ENCODE data around the gene PLCH2. TPM values are rescaled to one million over a fixed set of nuclear protein-coding genes. Genes with fewer than 3 reads are reported as not detected.

The PLCH2 gene
- total and polyA plus RNA-seq, 2 of the 13 experiments (the other 11 are each of a cell fraction or from before 2014, with no cell fraction given): 0.15 to 0.67 TPM

DNA sequence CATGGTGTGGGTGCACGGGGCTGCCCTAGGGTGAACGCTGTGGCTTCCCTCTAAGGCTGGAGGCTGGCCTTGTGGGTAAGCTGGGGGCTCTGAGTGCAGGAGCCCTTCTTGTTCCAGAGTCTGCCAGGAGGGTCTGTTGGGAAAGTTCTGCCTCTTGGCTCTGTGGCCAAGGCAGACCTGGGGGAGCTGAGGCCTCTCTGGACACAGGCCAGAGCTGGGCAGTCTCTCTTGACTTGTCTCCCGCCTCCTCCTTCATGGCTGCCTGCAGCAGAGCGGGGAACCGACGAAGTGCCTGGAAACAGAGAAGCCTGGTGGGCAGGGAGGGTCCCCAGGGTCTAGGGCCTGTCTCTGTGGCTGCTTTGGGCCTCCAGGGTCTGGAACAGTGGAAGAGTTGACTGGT is 33.4 kb upstream of the PLCH2 start:
- in situ Hi-C loops (cut with HindIII; ENCODE audit: extremely low pct_ligation_motif_present, low pct_unique_long_range_greater_than_20kb) (no loop called here), intact Hi-C loops (cut with micrococcal nuclease; ENCODE audit: unreplicated experiment) (no loop called here)
- no peak overlapping the region for H3K27ac ChIP-seq (ENCODE audit: extremely low read length, insufficient read depth, low read length)
- WGBS (ENCODE audit: low lambda C conversion rate): 9% methylated on average over 4 of the region's 6 CpGs
- FAIRE-seq: no peak
- TF ChIP-seq ZSCAN31 (CRISPR knock-in tag; IDR thresholded peaks at IDR 0.05; ENCODE audit: low read depth) (no peak), EZH2 (conservative IDR thresholded peaks at IDR 0.05; ENCODE audit: low read depth, low read length) (0 out of 2 replicates have a peak, but pooled peaks have one; percentile 36)
- H3K27me3 ChIP-seq (ENCODE audit: control insufficient read depth in 1 of 2, insufficient read depth in 2 of 2, low read length in 2 of 2): peaks cover 37 to 91% of the 10 kb centered on the region in 2 experiments
- no peaks in the 10 kb centered on the region for H3K9me3 ChIP-seq (ENCODE audit: low read length)
- ChIA-PET POLR2A (no interaction called here), CTCF (ENCODE audit: low intra/inter-chr PET ratio, low total read pairs) (no interaction called here)
- no peaks in the 10 kb centered on the region for H3K36me3 ChIP-seq (replicated peaks in 1 of 2; ENCODE audit: control insufficient read depth in 1 of 2, insufficient read depth in 2 of 2, low read length in 2 of 2)
- H3K9ac ChIP-seq (ENCODE audit: insufficient read depth, low read depth, low read length): no peak overlapping the region
- no peak for ATAC-seq
- H3K4me3 ChIP-seq (replicated peaks in 1 of 3; ENCODE audit: insufficient read depth in 1 of 3, low read depth in 2 of 3, low read length in 3 of 3): no peak overlapping the region
- H2AFZ ChIP-seq (ENCODE audit: low read length): no peak overlapping the region
- H3K4me1 ChIP-seq (ENCODE audit: insufficient read depth, low read length): no peaks in the 10 kb centered on the region
- H3K4me2 ChIP-seq (ENCODE audit: low read depth, low read length): no peak overlapping the region
- H4K20me1 ChIP-seq (ENCODE audit: insufficient read depth, low read length): peaks cover 3% of the 10 kb centered on the region; the same call in 1 of the 2 replicates
- no TSS peak for BruUV-seq (replicated peaks)
- no peaks in the 10 kb centered on the region for H3K79me2 ChIP-seq (ENCODE audit: insufficient read depth, low read length)
- no peak for DNase-seq (ENCODE audit: low spot score)

DNA sequence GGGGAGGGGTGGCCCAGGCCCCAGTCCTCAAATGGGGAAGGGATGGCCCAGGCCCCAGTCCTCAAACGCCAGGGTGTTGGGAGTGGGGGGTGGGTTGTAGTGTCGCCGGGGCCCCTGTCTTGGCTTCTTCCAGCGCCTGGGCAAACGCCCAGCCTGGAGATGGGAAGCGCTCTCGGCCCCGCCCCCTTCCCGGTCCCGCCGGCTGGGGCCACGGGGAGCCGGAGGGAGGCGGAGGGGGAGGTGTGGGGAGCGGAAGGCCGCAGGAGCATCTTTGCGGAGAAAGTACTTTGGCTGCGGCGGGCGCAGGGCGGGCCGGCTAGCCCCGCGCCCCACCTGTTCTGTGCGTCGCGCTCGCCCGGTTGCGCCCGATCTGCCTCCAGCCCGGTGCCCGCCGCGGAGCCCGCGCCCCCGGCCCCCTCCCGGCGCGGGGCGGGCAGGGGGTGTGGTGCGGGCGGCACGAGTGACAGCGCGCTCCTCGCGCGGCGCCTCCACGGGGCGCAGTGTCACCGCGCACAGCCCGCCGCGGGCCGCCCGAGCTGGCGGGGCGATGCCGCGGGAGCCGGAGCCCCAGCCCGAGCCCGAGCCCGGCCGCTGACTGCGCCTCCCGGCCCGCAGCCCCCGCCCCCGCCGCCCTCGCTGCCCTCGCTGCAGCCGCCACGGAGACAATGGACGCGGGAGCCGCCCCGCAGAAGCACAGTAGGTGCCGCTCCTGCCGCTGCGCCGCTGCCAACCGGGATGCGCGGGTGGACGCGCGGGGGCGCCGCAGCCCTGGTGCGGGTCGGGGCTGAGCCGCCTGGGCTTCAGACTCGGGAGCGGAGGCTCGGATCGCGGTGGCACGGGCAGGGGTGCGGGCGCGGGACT is 32.6 kb upstream of the PLCH2 start:
- no TSS peak for BruUV-seq (replicated peaks)
- no peak overlapping the region for H2AFZ ChIP-seq (ENCODE audit: low read length)

More for the DNA sequence above, 32.6 kb upstream of the PLCH2 start:
- ATAC-seq: no peak
- Histone ChIP-seq H3K4me2 (ENCODE audit: low read depth, low read length) (no peak overlapping the region), H3K27ac (ENCODE audit: extremely low read length, insufficient read depth, low read length) (no peak overlapping the region), H3K36me3 (replicated peaks in 1 of 2; ENCODE audit: control insufficient read depth in 1 of 2, insufficient read depth in 2 of 2, low read length in 2 of 2) (no peaks in the 10 kb centered on the region), H3K9me3 (ENCODE audit: low read length) (no peaks in the 10 kb centered on the region), H3K9ac (ENCODE audit: insufficient read depth, low read depth, low read length) (no peak overlapping the region), H3K4me1 (ENCODE audit: insufficient read depth, low read length) (no peaks in the 10 kb centered on the region), H4K20me1 (ENCODE audit: insufficient read depth, low read length) (peaks cover 3% of the 10 kb centered on the region; the same call in 1 of the 2 replicates), H3K4me3 (replicated peaks in 1 of 3; ENCODE audit: insufficient read depth in 1 of 3, low read depth in 2 of 3, low read length in 3 of 3) (no peak overlapping the region), H3K79me2 (ENCODE audit: insufficient read depth, low read length) (no peaks in the 10 kb centered on the region), H3K27me3 (ENCODE audit: control insufficient read depth in 1 of 2, insufficient read depth in 2 of 2, low read length in 2 of 2) (peaks cover 42 to 90% of the 10 kb centered on the region in 2 experiments)
- in situ Hi-C loops (cut with HindIII; ENCODE audit: extremely low pct_ligation_motif_present, low pct_unique_long_range_greater_than_20kb): no loop called here
- TF ChIP-seq NR2F2 (IDR thresholded peaks at IDR 0.05; ENCODE audit: borderline replicate concordance, low read depth): no peak
- TF ChIP-seq, protein P1, sequence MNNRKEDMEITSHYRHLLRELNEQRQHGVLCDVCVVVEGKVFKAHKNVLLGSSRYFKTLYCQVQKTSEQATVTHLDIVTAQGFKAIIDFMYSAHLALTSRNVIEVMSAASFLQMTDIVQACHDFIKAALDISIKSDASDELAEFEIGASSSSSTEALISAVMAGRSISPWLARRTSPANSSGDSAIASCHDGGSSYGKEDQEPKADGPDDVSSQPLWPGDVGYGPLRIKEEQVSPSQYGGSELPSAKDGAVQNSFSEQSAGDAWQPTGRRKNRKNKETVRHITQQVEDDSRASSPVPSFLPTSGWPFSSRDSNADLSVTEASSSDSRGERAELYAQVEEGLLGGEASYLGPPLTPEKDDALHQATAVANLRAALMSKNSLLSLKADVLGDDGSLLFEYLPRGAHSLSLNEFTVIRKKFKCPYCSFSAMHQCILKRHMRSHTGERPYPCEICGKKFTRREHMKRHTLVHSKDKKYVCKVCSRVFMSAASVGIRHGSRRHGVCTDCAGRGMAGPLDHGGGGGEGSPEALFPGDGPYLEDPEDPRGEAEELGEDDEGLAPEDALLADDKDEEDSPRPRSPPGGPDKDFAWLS (CRISPR knock-in tag; IDR thresholded peaks at IDR 0.05; ENCODE audit: borderline replicate concordance): no peak
- TF ChIP-seq HNRNPLL (IDR thresholded peaks at IDR 0.05; ENCODE audit: low read depth, low read length, poor library complexity, severe bottlenecking): no peak
- TF ChIP-seq STAG1 (CRISPR knock-in tag; IDR thresholded peaks at IDR 0.05): peak; percentile 61
- TF ChIP-seq, protein P2, sequence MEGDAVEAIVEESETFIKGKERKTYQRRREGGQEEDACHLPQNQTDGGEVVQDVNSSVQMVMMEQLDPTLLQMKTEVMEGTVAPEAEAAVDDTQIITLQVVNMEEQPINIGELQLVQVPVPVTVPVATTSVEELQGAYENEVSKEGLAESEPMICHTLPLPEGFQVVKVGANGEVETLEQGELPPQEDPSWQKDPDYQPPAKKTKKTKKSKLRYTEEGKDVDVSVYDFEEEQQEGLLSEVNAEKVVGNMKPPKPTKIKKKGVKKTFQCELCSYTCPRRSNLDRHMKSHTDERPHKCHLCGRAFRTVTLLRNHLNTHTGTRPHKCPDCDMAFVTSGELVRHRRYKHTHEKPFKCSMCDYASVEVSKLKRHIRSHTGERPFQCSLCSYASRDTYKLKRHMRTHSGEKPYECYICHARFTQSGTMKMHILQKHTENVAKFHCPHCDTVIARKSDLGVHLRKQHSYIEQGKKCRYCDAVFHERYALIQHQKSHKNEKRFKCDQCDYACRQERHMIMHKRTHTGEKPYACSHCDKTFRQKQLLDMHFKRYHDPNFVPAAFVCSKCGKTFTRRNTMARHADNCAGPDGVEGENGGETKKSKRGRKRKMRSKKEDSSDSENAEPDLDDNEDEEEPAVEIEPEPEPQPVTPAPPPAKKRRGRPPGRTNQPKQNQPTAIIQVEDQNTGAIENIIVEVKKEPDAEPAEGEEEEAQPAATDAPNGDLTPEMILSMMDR (CRISPR knock-in tag; IDR thresholded peaks at IDR 0.05): peak; percentile 63
- TF ChIP-seq ZNF670 (CRISPR knock-in tag; IDR thresholded peaks at IDR 0.05; ENCODE audit: borderline replicate concordance): no peak
- no peak for DNase-seq (ENCODE audit: low spot score)
- CTCF ChIA-PET (ENCODE audit: low intra/inter-chr PET ratio, low total read pairs): no interaction called here
- POLR2A ChIA-PET: no interaction called here
- WGBS (ENCODE audit: low lambda C conversion rate): 46% methylated on average over 27 of the region's 107 CpGs
- intact Hi-C loops (cut with micrococcal nuclease; ENCODE audit: unreplicated experiment): no loop called here
- FAIRE-seq: no peak

All from HepG2 (cell line).